Fibroblast of lung (primary cell): Measurements from ENCODE around the gene RASA3. TPM values are rescaled to one million over a fixed set of nuclear protein-coding genes. Genes with fewer than 3 reads are reported as not detected.

Experiments
- DNase-seq, 2 donors: peaks; one replicate each; pipeline versions ENCODE4 v3.0.0 to v3.0.0-alpha.2; 2010; ENCODE audit warnings: low read depth in 2 of 2
- H2AFZ ChIP-seq: 2 replicates; pipeline ENCODE4 v1.5.1; 2012; ENCODE audit warnings: low read length, control low read depth, inconsistent platforms
- H3K27ac ChIP-seq: 2 replicates; pipeline ENCODE4 v1.5.1; 2011; ENCODE audit warnings: low read length, control low read depth; ENCODE audit not compliant: insufficient read depth
- H3K27me3 ChIP-seq: 2 replicates; pipeline ENCODE4 v1.5.1; 2011; ENCODE audit warnings: mild to moderate bottlenecking, low read length; ENCODE audit not compliant: control insufficient read depth, insufficient read depth
- H3K36me3 ChIP-seq: 2 replicates; pipeline ENCODE4 v1.5.1; 2011; ENCODE audit warnings: low read length; ENCODE audit not compliant: control insufficient read depth, insufficient read depth
- H3K4me1 ChIP-seq: 2 replicates; pipeline ENCODE4 v1.5.1; 2011; ENCODE audit warnings: low read length; ENCODE audit not compliant: control insufficient read depth, insufficient read depth; ENCODE audit errors: extremely low read depth
- H3K4me2 ChIP-seq: 2 replicates; pipeline ENCODE4 v1.5.1; 2011; ENCODE audit warnings: low read length, control low read depth; ENCODE audit not compliant: insufficient read depth; ENCODE audit errors: extremely low read depth
- H3K4me3 ChIP-seq, 4 experiments: fragments of 200-600 bp in 1 of 4; sonication (generic) in 1 of 4; replicated peaks in 1 of 4; 2 replicates each; pipeline ENCODE4 v1.5.1; 2011 to 2016; ENCODE audit warnings: low read length in 4 of 4, low read depth in 3 of 4, mild to moderate bottlenecking in 3 of 4, control low read depth in 2 of 4, inconsistent platforms in 1 of 4, mixed read lengths in 1 of 4; ENCODE audit not compliant: insufficient read depth in 1 of 4; ENCODE audit errors: control extremely low read depth in 1 of 4
- H3K79me2 ChIP-seq: 2 replicates; pipeline ENCODE4 v1.5.1; 2012; ENCODE audit warnings: mild to moderate bottlenecking, low read length, inconsistent platforms; ENCODE audit not compliant: control insufficient read depth, insufficient read depth
- H3K9ac ChIP-seq: 2 replicates; pipeline ENCODE4 v1.5.1; 2011; ENCODE audit warnings: mild to moderate bottlenecking, low read length, control low read depth; ENCODE audit not compliant: insufficient read depth
- H3K9me3 ChIP-seq: 2 replicates; pipeline ENCODE4 v1.5.1; 2012; ENCODE audit warnings: low read depth, low read length; ENCODE audit not compliant: control insufficient read depth, insufficient read depth
- H4K20me1 ChIP-seq: 2 replicates; pipeline ENCODE4 v1.5.1; 2011; ENCODE audit warnings: low read length; ENCODE audit not compliant: control insufficient read depth, insufficient read depth; ENCODE audit errors: extremely low read depth
- CTCF ChIP-seq, 2 donors: IDR thresholded peaks in 1 of 2; conservative IDR thresholded peaks in 1 of 2; 1 replicate in 1 of 2; 2 replicates in 1 of 2; pipeline ENCODE4 v1.5.1; 2011 to 2012; ENCODE audit warnings: low read length in 2 of 2, control low read depth in 1 of 2, inconsistent platforms in 1 of 2, low read depth in 1 of 2, mild to moderate bottlenecking in 1 of 2
- EZH2 ChIP-seq: IDR thresholded peaks from 2 replicates; pipeline ENCODE4 v1.5.1; 2012; ENCODE audit warnings: low read length, control low read depth, mild to moderate bottlenecking; ENCODE audit errors: missing control alignments
- polyA plus RNA-seq, 2 donors: library from polyadenylated mRNA; depleted of rRNA in 1 of 2; stranded (reverse) in 1 of 2; unstranded in 1 of 2; fragments of >200 nt; gene quantifications; 2 replicates each; pipeline ENCODE4 v1.2.1, GENCODE V29; 2011 to 2012; ENCODE audit warnings: missing spikeins in 1 of 2
- total RNA-seq: library from RNA; depleted of rRNA; stranded (reverse); fragments of >200 nt; gene quantifications from 2 replicates; pipeline ENCODE4 v1.2.1, GENCODE V29; 2014

Gene RASA3
- total and polyA plus RNA-seq, 2 donors (not counting 1 experiment from before 2014, with no cell fraction given): 26.6 to 31.1 TPM

DNA sequence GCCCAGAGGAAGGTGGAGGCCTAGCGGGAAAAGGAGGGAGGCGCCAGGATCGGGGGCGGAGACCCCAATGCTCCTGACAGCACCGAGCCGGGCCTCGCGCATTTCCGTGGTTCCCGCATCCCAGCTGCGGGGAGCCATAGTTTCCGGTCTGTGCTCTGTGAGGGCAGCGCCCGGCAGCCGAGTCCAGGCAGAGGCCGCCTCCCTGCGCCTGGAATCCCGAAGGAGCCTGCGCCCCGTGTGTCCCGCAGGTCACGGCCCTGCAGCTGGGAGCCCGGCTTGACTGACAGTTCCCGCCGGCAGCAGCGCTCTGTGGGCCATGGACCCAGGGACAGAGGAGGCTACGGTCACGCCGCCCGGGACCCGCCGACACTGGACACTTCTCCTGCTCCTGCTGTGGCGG, 84.0 kb downstream of the RASA3 start:
- H3K4me3 ChIP-seq: no peak overlapping the region
- H3K9ac ChIP-seq: no peak overlapping the region
- peaks cover 64% of the 10 kb centered on the region for H3K79me2 ChIP-seq
- TF ChIP-seq EZH2 (no peak), CTCF (conservative IDR thresholded peaks at IDR 0.05 in 1 of 2, IDR thresholded peaks at IDR 0.05 in 1 of 2; ENCODE audit: low read depth in 1 of 2, low read length in 2 of 2) (no peak)
- H2AFZ ChIP-seq: no peak overlapping the region
- H3K27ac ChIP-seq: no peak overlapping the region
- peaks cover 11% of the 10 kb centered on the region for H3K36me3 ChIP-seq
- no peak for DNase-seq
- no peaks in the 10 kb centered on the region for H3K27me3 ChIP-seq
- H3K9me3 ChIP-seq: no peaks in the 10 kb centered on the region
- H3K4me1 ChIP-seq: peaks cover 11% of the 10 kb centered on the region
- no peaks in the 10 kb centered on the region for H4K20me1 ChIP-seq
- no peak overlapping the region for H3K4me2 ChIP-seq

DNA sequence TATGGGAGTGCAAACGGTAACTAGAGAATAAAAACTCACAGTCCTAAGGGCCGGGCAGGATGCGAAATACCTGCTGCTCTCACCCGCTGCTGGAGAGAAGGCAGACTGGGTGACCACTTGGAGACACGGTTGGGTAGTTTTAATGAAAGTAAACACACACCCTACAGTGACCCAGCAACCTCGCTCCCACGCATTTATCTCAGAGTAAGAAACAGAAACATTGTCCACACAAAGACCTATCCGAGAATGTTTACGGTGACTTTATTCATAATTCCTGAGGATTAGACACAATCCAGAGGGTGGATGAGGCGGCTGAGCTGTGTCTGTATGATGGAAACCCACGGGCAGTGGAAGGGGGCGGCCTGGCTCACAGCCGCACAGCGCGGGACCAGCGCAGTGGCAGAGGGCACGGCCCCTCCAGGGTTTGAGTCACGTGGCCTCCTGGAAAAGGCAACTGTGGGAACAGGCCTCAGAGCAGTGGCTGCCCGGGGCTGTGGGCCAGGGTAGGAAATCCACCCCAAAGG, 85.0 kb downstream of the RASA3 start:
- H3K4me2 ChIP-seq: no peak overlapping the region
- H3K9ac ChIP-seq: no peak overlapping the region
- H4K20me1 ChIP-seq: no peaks in the 10 kb centered on the region
- peaks cover 11% of the 10 kb centered on the region for H3K4me1 ChIP-seq
- no peak overlapping the region for H3K27ac ChIP-seq
- DNase-seq: peak in 1 of 2 donors; percentile 48
- no peaks in the 10 kb centered on the region for H3K27me3 ChIP-seq
- H3K4me3 ChIP-seq: no peak overlapping the region
- H3K9me3 ChIP-seq: no peaks in the 10 kb centered on the region
- H3K79me2 ChIP-seq: peaks cover 66% of the 10 kb centered on the region
- H2AFZ ChIP-seq: no peak overlapping the region
- TF ChIP-seq CTCF (conservative IDR thresholded peaks at IDR 0.05 in 1 of 2, IDR thresholded peaks at IDR 0.05 in 1 of 2; ENCODE audit: low read depth in 1 of 2, low read length in 2 of 2) (no peak), EZH2 (no peak)
- H3K36me3 ChIP-seq: peaks cover 12% of the 10 kb centered on the region

GRCh38 chr13:114046431-114046975, 85.9 kb downstream of the RASA3 start:
- Histone ChIP-seq H3K9me3 (no peaks in the 10 kb centered on the region), H3K36me3 (peaks cover 16% of the 10 kb centered on the region), H3K79me2 (peaks cover 66% of the 10 kb centered on the region), H3K27me3 (no peaks in the 10 kb centered on the region), H3K4me3 (no peak overlapping the region), H2AFZ (no peak overlapping the region), H3K4me1 (peaks cover 11% of the 10 kb centered on the region), H3K9ac (no peak overlapping the region), H4K20me1 (no peaks in the 10 kb centered on the region), H3K4me2 (no peak overlapping the region), H3K27ac (no peak overlapping the region)
- DNase-seq: no peak
- TF ChIP-seq CTCF (conservative IDR thresholded peaks at IDR 0.05 in 1 of 2, IDR thresholded peaks at IDR 0.05 in 1 of 2; ENCODE audit: low read depth in 1 of 2, low read length in 2 of 2) (no peak), EZH2 (no peak)
